WERI-Rb-1 (cell line): ENCODE data around the gene CEACAM6.
"Not testable (repeated sequence)": the region's sequence is repeated elsewhere in the genome, so short reads cannot be mapped to it uniquely, and the experiment has no call there.

ENCODE experiments used
- DNase-seq: peaks from one replicate; pipeline ENCODE4 v3.0.0-alpha.2; 2020
- H3K27ac ChIP-seq: fragments of 250-450 bp; sonication (Bioruptor Pico); 2 replicates; pipeline ENCODE4 v1.5.1; 2020; ENCODE audit warnings: mild to moderate bottlenecking, moderate library complexity
- H3K27me3 ChIP-seq: fragments of 250-450 bp; sonication (Bioruptor Pico); 2 replicates; pipeline ENCODE4 v1.5.1; 2021; ENCODE audit warnings: mild to moderate bottlenecking, low read depth, moderate library complexity; ENCODE audit not compliant: insufficient read depth, severe bottlenecking
- H3K36me3 ChIP-seq: fragments of 250-450 bp; sonication (Bioruptor Pico); 2 replicates; pipeline ENCODE4 v1.5.1; 2020; ENCODE audit warnings: mild to moderate bottlenecking, moderate library complexity
- H3K4me3 ChIP-seq: 2 replicates; pipeline ENCODE4 v1.5.1; 2011; ENCODE audit warnings: low read depth, mild to moderate bottlenecking, control low read depth, low read length
- H3K9me3 ChIP-seq: fragments of 250-450 bp; sonication (Bioruptor Pico); 2 replicates; pipeline ENCODE4 v1.5.1; 2021; ENCODE audit warnings: mild to moderate bottlenecking, moderate library complexity; ENCODE audit not compliant: severe bottlenecking
- CTCF ChIP-seq: IDR thresholded peaks from 2 replicates; pipeline ENCODE4 v1.5.1; 2011; ENCODE audit warnings: low read depth, mild to moderate bottlenecking, control low read depth, inconsistent platforms, low read length

The CEACAM6 gene

GRCh38 chr19:41755328-41755913 is at the start of gene CEACAM6:
TSS of gene CEACAM6 (plus strand) at chr19:41755530. CDS start at chr19:41755639, 109 bp downstream.
- TF ChIP-seq CTCF: no peak
- Histone ChIP-seq H3K27ac (no peak within 1 kb of the TSS), H3K4me3 (no peak within 1 kb of the TSS), H3K27me3 (peaks cover 47% of the 10 kb centered on the region), H3K36me3 (no peaks in the 10 kb centered on the region), H3K9me3 (no peaks in the 10 kb centered on the region)
- DNase-seq: no peak

DNA sequence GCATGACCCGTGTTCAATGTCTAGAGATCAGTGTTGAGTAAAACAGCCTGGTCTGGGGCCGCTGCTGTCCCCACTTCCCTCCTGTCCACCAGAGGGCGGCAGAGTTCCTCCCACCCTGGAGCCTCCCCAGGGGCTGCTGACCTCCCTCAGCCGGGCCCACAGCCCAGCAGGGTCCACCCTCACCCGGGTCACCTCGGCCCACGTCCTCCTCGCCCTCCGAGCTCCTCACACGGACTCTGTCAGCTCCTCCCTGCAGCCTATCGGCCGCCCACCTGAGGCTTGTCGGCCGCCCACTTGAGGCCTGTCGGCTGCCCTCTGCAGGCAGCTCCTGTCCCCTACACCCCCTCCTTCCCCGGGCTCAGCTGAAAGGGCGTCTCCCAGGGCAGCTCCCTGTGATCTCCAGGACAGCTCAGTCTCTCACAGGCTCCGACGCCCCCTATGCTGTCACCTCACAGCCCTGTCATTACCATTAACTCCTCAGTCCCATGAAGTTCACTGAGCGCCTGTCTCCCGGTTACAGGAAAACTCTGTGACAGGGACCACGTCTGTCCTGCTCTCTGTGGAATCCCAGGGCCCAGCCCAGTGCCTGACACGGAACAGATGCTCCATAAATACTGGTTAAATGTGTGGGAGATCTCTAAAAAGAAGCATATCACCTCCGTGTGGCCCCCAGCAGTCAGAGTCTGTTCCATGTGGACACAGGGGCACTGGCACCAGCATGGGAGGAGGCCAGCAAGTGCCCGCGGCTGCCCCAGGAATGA is 48.4 kb upstream of the CEACAM6 start:
- peaks cover 79% of the 10 kb centered on the region for H3K27me3 ChIP-seq
- H3K4me3 ChIP-seq: peak overlapping the region; percentile 23; the same call in 1 of the 2 replicates
- peak; percentile 71 for TF ChIP-seq CTCF
- H3K36me3 ChIP-seq: no peaks in the 10 kb centered on the region
- H3K9me3 ChIP-seq: no peaks in the 10 kb centered on the region
- H3K27ac ChIP-seq: no peak overlapping the region
- peak; percentile 83 for DNase-seq

DNA sequence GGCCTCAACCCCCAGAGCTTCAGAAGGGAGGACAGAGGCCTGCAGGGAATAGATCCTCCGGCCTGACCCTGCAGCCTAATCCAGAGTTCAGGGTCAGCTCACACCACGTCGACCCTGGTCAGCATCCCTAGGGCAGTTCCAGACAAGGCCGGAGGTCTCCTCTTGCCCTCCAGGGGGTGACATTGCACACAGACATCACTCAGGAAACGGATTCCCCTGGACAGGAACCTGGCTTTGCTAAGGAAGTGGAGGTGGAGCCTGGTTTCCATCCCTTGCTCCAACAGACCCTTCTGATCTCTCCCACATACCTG is 47.9 kb upstream of the CEACAM6 start:
- no peaks in the 10 kb centered on the region for H3K36me3 ChIP-seq
- no peak overlapping the region for H3K4me3 ChIP-seq
- no peak overlapping the region for H3K27ac ChIP-seq
- DNase-seq: peak; percentile 26
- H3K27me3 ChIP-seq: peaks cover 79% of the 10 kb centered on the region
- peak; percentile 36 for TF ChIP-seq CTCF
- no peaks in the 10 kb centered on the region for H3K9me3 ChIP-seq

DNA sequence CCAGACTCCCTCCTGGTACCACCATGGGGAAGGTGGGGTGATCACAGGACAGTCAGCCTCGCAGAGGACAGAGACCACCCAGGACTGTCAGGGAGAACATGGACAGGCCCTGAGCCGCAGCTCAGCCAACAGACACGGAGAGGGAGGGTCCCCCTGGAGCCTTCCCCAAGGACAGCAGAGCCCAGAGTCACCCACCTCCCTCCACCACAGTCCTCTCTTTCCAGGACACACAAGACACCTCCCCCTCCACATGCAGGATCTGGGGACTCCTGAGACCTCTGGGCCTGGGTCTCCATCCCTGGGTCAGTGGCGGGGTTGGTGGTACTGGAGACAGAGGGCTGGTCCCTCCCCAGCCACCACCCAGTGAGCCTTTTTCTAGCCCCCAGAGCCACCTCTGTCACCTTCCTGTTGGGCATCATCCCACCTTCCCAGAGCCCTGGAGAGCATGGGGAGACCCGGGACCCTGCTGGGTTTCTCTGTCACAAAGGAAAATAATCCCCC is 47.4 kb upstream of the CEACAM6 start:
- TF ChIP-seq CTCF: no peak
- Histone ChIP-seq H3K4me3 (no peak overlapping the region), H3K27me3 (peaks cover 83% of the 10 kb centered on the region), H3K9me3 (no peaks in the 10 kb centered on the region), H3K36me3 (no peaks in the 10 kb centered on the region), H3K27ac (no peak overlapping the region)
- no peak for DNase-seq

DNA sequence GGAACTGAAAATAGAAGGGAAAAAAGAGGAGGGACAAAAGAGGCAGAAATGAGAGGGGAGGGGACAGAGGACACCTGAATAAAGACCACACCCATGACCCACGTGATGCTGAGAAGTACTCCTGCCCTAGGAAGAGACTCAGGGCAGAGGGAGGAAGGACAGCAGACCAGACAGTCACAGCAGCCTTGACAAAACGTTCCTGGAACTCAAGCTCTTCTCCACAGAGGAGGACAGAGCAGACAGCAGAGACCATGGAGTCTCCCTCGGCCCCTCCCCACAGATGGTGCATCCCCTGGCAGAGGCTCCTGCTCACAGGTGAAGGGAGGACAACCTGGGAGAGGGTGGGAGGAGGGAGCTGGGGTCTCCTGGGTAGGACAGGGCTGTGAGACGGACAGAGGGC is 46.8 kb upstream of the CEACAM6 start, which contains the start of gene CEACAM5:
CEACAM5 (plus strand) TSS at position 146 of the 400 bp plus-strand sequence; CDS start at position 252, 106 bp downstream.
- Histone ChIP-seq H3K36me3 (no peaks in the 10 kb centered on the region), H3K4me3 (no peak within 1 kb of the TSS), H3K27me3 (peaks cover 85% of the 10 kb centered on the region), H3K9me3 (no peaks in the 10 kb centered on the region), H3K27ac (no peak within 1 kb of the TSS)
- DNase-seq: no peak
- no peak for TF ChIP-seq CTCF

DNA sequence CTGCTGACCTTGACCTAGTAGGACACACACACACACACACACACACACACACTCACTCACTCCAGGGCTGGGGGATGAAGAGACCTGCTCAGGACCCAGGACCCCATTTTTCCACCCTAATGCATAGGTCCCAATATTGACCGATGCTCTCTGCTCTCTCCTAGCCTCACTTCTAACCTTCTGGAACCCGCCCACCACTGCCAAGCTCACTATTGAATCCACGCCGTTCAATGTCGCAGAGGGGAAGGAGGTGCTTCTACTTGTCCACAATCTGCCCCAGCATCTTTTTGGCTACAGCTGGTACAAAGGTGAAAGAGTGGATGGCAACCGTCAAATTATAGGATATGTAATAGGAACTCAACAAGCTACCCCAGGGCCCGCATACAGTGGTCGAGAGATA is 45.8 kb upstream of the CEACAM6 start:
- not testable (repeated sequence) for H3K4me3 ChIP-seq, H3K9me3 ChIP-seq, DNase-seq, H3K36me3 ChIP-seq, H3K27ac ChIP-seq
- H3K27me3 ChIP-seq: peaks cover 86% of the 10 kb centered on the region
